HG03442 (cell line): ENCODE measurements around the gene ERGIC3.
"Not testable (repeated sequence)": the region's sequence is repeated elsewhere in the genome, so short reads cannot be mapped to it uniquely, and the experiment has no call there.

ENCODE experiments used
- ATAC-seq: cut with Tn5 transposase; IDR thresholded peaks from one replicate; pipeline ENCODE4 v1.9.1; 2021; ENCODE audit warnings: mild to moderate bottlenecking, moderate library complexity; ENCODE audit not compliant: unreplicated experiment

The ERGIC3 gene

DNA sequence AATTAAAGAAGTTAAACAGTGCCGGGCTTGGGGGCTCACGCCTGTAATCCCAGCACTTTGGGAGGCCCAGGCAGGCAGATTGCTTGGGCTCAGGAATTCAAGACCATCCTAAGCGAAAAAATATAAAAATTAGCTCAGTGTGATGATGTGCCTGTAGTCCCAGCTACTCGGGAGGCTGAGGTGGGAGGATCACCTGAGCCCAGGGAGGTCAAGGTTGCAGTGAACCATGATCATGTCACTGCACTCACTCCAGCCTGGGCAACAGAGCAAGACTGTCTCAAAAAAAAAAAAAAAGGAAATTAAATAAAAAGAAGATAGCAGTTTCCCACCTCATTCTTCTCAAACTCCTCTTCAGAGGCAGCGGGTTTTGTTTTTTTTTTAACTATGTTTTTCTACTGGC, 24.1 kb upstream of the ERGIC3 start:
- not testable (repeated sequence) for ATAC-seq

GRCh38 chr20:35518955-35519354, 22.9 kb upstream of the ERGIC3 start:
- no peak for ATAC-seq

- ATAC-seq = no peak
These were observed 18.5 kb upstream of the ERGIC3 start for GRCh38 chr20:35523298-35523888.

GRCh38 chr20:35525639-35526038, 16.2 kb upstream of the ERGIC3 start:
- ATAC-seq = no peak

GRCh38 chr20:35527122-35527769, 14.6 kb upstream of the ERGIC3 start:
- ATAC-seq = no peak

DNA sequence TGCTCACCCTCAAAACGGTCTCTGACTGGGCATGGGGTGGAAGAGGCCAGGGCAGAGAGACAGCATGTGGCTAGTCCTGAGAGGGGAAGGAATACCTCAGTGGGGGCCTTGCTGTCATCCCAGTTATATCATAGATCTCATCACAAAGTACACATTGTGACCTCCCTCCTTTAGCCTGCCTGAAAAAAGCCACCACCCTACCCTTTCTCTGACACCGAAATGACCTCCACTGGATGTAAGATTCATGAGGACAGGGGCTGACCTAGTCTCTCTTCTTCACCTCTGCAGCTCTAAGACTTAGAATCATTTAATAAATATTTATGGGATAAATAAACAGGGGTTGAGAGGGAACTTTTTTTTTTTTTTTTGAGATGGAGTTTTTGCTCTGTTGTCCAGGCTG, 12.3 kb upstream of the ERGIC3 start, which contains the start of gene C20orf173:
Gene C20orf173 (minus strand): TSS at position 101 of the 400 bp plus-strand sequence. CDS start 279 bp downstream, outside the sequence.
- no peak for ATAC-seq

DNA sequence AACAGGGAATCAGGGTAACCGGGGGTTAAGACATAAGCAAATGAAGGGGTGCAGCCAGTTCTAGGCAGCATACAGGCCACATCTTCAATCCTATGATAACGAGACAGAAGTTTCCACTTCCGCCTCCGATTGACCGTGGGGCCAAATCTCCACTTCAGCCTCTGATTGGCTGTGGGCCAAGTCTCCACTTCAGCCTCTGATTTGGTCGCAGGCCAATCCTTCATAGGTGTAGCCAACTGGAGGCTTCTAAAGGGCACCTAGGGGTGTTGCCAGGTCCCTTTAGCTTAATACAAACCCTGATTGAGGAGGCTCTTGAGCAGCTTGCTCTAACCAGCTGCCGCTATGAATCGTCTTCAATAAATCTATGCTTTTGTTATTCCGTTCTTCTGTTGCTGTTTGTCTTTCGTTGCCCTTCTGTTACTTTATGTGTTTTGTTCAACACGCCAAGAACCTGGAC, 2.1 kb upstream of the ERGIC3 start:
- no peak for ATAC-seq

DNA sequence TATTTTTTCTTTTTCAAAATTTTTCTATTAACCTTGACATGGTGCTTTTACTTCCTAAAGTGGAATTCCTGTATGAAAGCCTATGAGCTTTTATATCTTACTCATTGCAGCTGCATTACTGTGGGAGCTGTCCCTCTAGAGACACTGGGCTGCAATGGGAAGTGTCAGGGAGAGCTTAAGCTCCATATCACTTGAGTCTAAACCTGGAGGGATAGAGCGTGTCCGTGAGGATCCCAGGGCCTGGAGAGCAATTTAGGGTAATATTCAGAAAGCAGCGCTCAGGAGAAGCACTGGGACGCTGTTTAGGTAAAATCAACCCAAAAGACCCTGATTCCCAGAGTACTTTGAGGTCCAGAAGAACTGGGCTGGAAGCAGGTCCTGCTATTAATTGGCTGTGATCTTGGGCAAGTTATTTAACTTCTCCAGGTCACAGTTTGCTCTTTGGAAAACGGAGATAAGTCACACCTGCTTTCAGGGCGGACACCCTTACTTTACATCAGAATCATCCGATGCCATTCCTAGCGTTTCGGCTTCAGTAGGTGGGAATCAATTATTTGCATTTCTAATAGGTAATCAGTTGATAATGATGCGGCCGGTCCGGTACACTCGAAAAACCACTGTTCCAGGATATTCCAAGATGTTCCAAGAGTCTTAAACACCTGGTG, 628 bp upstream of the ERGIC3 start:
- no peak for ATAC-seq

GRCh38 chr20:35542990-35543389, 1.1 kb downstream of the ERGIC3 start:
- no peak for ATAC-seq

DNA sequence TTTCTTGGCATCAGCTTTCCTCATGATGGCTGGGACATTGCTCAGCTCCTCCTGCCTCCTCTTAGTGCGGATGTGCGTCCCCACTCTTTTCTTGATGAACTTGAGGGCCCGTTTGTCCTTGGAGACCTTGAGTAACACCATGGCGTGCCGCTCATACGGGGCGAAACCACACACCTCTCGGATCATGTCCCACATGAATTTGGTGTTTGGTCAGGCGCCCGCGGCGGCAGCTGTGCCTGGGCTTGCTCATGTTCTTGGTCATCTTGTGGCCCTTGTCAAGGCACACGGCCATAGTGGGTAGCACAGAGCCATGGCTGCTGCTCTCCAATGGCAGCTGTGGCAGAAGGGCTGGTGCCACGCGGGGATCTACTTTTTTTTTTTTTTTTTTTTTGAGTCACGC, 2.6 kb downstream of the ERGIC3 start:
- no peak for ATAC-seq

- ATAC-seq = not testable (repeated sequence)
These were observed 3.1 kb downstream of the ERGIC3 start for GRCh38 chr20:35544941-35545340.

DNA sequence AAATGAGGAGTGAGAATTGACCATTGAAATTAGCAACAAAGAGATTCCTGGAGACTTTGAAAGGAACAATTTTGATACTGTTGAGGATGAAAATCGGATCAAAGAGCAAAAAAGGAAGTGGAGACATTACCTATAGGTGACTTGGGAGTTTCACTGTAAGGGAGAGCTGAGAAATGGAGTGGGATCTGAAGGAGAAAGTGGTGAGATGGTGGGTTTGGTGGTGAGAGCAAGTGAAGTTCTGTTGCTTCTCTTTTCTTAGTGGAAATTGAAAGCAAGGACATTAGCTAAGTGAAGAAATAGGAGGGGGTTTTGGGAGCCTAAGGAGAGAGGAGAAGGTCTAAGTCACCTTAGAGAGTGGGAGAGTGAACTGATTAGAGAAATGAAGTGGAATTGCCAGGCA, 4.2 kb downstream of the ERGIC3 start:
- ATAC-seq = no peak

DNA sequence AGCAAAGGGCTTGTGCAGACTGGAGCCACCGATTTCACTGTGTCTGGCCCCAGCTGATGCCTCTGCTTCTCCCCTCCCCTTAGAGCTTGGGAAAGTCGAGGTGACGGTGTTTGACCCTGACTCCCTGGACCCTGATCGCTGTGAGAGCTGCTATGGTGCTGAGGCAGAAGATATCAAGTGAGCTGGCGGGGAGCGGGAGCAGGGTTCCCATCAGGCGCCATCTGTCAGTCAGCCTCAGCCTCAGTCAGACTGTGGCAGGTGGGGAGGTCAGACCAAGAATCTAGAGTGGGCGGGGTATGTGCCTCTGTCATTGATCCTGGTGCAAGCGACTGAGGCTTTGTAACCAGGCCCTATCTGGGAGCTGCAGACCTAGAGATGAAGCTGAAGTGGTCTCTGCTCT, 5.5 kb downstream of the ERGIC3 start:
- ATAC-seq = no peak

DNA sequence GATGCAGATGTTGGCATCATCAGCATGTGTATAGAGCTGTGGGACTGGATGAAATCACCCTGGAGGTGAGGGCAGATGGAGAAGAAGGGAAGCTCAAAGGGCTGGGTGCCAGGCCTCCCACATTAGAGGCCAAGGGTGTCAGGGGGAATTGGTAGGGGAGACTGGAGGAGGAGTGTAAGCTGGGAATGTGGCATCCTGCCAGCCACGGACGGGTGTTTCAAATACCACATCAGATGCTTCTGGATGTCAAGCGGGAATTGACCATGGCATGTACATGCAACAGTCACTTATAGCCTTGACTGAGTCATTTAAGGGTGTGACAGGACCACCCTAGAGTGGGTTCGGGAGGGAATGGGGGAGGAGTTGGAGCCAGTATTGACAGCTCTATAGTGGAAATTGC, 9.6 kb downstream of the ERGIC3 start:
- ATAC-seq = no peak

GRCh38 chr20:35552914-35553313, 11.0 kb downstream of the ERGIC3 start:
- no peak for ATAC-seq

DNA sequence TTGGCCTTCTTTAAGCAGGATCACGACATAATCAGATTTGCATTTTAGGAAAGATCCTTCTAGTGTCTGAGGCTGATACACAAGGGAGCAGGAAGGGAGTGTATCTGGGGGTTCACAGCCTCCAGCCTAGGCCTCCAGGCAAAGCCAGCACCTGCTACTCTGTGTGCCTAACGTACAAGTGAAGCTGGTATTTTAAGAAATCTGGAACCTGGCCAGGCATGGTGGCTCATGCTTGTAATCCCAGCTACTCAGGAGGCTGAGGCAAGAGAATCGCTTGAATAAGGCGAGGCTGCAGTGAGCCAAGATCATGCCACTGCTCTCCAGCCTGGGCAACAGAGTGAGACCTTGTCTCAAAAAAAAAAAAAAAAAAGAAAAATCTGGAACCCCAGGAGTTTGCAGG, 13.6 kb downstream of the ERGIC3 start:
- ATAC-seq = not testable (repeated sequence)

DNA sequence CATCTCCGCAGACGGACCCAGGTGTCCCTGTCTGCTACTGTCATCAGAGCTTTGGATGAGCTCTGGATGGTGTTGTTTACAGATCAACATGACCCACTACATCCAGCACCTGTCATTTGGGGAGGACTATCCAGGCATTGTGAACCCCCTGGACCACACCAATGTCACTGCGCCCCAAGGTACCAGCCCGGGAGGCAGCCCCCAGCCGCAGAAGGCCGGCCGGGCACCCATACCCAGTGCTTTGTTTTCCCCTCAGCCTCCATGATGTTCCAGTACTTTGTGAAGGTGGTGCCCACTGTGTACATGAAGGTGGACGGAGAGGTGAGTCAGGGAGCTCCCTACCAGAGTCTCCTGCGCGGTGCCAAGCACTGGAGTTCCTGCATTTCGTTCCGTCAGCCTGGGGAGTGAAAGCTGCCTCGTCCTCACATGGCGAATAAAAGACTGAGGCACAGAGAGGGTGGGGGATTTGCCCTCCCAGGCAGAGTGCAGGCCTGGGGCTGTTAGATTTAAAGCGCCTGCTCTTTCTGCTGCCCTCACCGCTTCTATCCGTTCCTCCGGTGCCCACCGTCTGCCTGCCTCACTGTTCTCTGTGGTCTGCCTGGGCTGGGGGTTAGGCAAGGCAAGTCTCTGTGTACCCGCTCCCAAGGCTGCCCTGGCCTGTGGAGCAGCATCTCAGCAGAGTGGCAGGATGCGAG, 14.2 kb downstream of the ERGIC3 start:
- no peak for ATAC-seq

- ATAC-seq = no peak
These were observed 15.0 kb downstream of the ERGIC3 start for GRCh38 chr20:35556871-35557270.

DNA sequence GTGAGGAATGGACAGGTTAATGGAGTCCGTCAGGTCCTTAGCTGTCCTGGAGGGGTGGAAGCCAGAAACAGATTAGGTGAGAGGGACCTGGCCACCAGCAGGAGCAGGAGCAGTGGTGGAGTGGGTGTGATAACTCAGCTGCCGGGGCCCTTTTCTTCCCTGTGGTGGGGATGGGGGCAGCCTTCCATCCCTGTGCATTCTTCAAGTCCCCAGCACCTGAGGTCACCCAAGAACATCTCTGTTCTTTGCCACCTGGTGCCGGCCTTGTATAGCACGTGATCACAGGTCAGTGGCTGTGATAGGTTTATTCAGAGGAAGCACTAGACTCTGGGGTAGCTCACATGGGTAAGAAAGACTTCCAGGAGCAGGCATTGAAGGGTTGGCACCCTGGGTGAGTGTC, 16.6 kb downstream of the ERGIC3 start:
- no peak for ATAC-seq

DNA sequence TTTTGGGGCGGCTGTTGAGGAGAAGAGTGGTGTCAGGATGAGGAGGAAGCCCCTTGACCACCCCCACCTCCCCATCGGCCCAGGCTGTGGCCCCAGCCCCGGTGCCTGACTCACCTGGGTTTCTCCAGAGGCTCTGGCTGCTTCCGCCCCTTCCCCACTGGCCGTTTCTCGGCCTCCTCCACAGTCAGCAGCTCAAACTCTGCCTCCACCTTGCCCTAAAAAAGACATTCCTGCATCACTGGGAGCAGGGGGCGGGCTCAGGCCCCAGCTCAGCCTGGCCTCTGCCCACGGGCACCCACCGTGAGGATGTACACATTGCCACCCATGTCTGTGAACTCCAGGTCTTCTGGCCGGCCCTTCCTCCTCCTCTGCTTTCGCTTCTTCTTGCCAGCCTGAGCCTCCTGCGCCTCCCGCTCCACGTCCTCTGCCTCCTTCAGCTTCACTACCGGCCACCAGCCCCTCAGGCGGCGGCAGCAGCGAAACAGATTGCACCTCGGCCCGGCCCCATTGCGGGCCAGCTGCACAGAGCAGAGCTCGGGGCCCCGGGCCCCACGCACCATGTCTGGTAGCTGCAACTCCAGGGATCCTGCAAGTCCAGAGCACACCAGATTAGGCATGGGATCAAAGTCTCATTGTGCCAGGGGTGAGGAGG, 17.3 kb downstream of the ERGIC3 start:
- no peak for ATAC-seq

GRCh38 chr20:35560105-35560511, 18.2 kb downstream of the ERGIC3 start:
- ATAC-seq = no peak
